K562 (cell line): ENCODE results near the gene URB2. TPM values are rescaled to one million over a fixed set of nuclear protein-coding genes. Genes with fewer than 3 reads are reported as not detected.

Experiments
- ATAC-seq: fragments of 200-7000 bp; cut with Tn5 transposase; 3 replicates; pipeline ENCODE4 v1.9.1; 2020; ENCODE audit warnings: moderate library complexity
- BruUV-seq: library from RNA; stranded (reverse); fragments of 400-500 nt; replicated peaks from 2 replicates; lab custom pipeline; 2021; lab: Mats Ljungman, UMichigan
- CTCF ChIA-PET: fragments of 300-600 bp; formaldehyde crosslinking; extraction: SDS; loops from one replicate; lab custom pipeline; 2021; ENCODE audit warnings: low intra/inter-chr PET ratio; lab: Yijun Ruan, JAX
- POLR2A ChIA-PET: fragments of 300-600, 350-650 bp; sonication (Branson Sonifier 250); formaldehyde crosslinking; extraction: SDS; loops from one replicate; lab custom pipeline; 2021; ENCODE audit warnings: antibody characterized with exemption, inconsistent platforms; lab: Yijun Ruan, JAX
- DNase-seq, 4 experiments: peaks; one replicate each; pipeline versions ENCODE4 v3.0.0 to v3.0.0-alpha.2; 2011 to 2018; ENCODE audit warnings: low spot score in 3 of 4, mixed read lengths in 3 of 4; ENCODE audit errors: extremely low read depth in 1 of 4
- FAIRE-seq: peaks from 2 replicates; lab custom pipeline; 2011; peaks lifted over from hg19 to GRCh38; lab: Jason Lieb, UNC
- H2AFZ ChIP-seq: 2 replicates; pipeline ENCODE4 v1.6.0; 2011; ENCODE audit warnings: low read depth, low read length, control low read depth, inconsistent platforms
- H3K27ac ChIP-seq: fragments of 200-600 bp; 3 replicates; pipeline ENCODE4 v1.8.0; 2011; ENCODE audit warnings: low read depth, mild to moderate bottlenecking, control low read depth, inconsistent platforms, low read length, moderate library complexity, mixed read lengths; ENCODE audit errors: extremely low read depth
- H3K27me3 ChIP-seq, 2 experiments: fragments of 300-600 bp in 1 of 2; 2 replicates in 1 of 2; 3 replicates in 1 of 2; pipeline versions ENCODE4 v1.6.0 to v1.8.0; 2011; ENCODE audit warnings: inconsistent platforms in 2 of 2, low read length in 2 of 2, mild to moderate bottlenecking in 1 of 2, mixed read lengths in 1 of 2, moderate library complexity in 1 of 2; ENCODE audit not compliant: control insufficient read depth in 2 of 2, insufficient read depth in 2 of 2
- H3K36me3 ChIP-seq: fragments of 300-600 bp; 3 replicates; pipeline ENCODE4 v1.8.0; 2011; ENCODE audit warnings: mild to moderate bottlenecking, low read length, inconsistent platforms; ENCODE audit not compliant: control insufficient read depth, insufficient read depth
- H3K4me1 ChIP-seq, 2 experiments: fragments of 200-600 bp in 1 of 2; replicated peaks in 1 of 2; 2 replicates in 1 of 2; 3 replicates in 1 of 2; pipeline versions ENCODE4 v1.5.1 to v1.8.0; 2011; ENCODE audit warnings: inconsistent platforms in 2 of 2, low read length in 2 of 2, mild to moderate bottlenecking in 1 of 2, mixed read lengths in 1 of 2, moderate library complexity in 1 of 2; ENCODE audit not compliant: control insufficient read depth in 2 of 2, insufficient read depth in 2 of 2
- H3K4me2 ChIP-seq: 2 replicates; pipeline ENCODE4 v1.6.1; 2011; ENCODE audit warnings: low read length, control low read depth, inconsistent platforms, mixed read lengths; ENCODE audit not compliant: insufficient read depth
- H3K4me3 ChIP-seq: fragments of 200-600 bp; sonication (generic), shearing (Covaris generic); 2 replicates; pipeline ENCODE4 v1.5.1; 2016; ENCODE audit warnings: control low read depth, inconsistent platforms
- H3K79me2 ChIP-seq: fragments of 200-600 bp; 3 replicates; pipeline ENCODE4 v1.8.0; 2011; ENCODE audit warnings: low read length, inconsistent platforms; ENCODE audit not compliant: control insufficient read depth, insufficient read depth
- H3K9ac ChIP-seq, 2 experiments: 2 replicates each; pipeline versions ENCODE4 v1.6.0 to v1.6.1; 2011; ENCODE audit warnings: low read depth in 2 of 2, low read length in 2 of 2, control low read depth in 1 of 2, inconsistent platforms in 1 of 2, mild to moderate bottlenecking in 1 of 2, mixed read lengths in 1 of 2; ENCODE audit not compliant: insufficient read depth in 1 of 2
- H3K9me1 ChIP-seq: one replicate; pipeline ENCODE4 v1.6.0; 2011; ENCODE audit warnings: inconsistent platforms, mild to moderate bottlenecking, low read length, moderate library complexity; ENCODE audit not compliant: control insufficient read depth, insufficient read depth
- H3K9me3 ChIP-seq: replicated peaks from 2 replicates; pipeline ENCODE4 v1.5.1; 2011; ENCODE audit warnings: low read depth, low read length, inconsistent platforms; ENCODE audit not compliant: control insufficient read depth, insufficient read depth
- H4K20me1 ChIP-seq: replicated peaks from 2 replicates; pipeline ENCODE4 v1.6.1; 2011; ENCODE audit warnings: low read length, inconsistent platforms, mixed read lengths; ENCODE audit not compliant: control insufficient read depth, insufficient read depth
- CEBPB ChIP-seq: fragments of 450-650 bp; IDR thresholded peaks from 2 replicates; pipeline ENCODE4 v1.6.1; 2016; ENCODE audit warnings: missing genetic modification characterization, missing compliant biosample characterization
- NELFE ChIP-seq: IDR thresholded peaks from 2 replicates; pipeline ENCODE4 v1.6.1; 2011; ENCODE audit warnings: mild to moderate bottlenecking; ENCODE audit not compliant: insufficient read depth, insufficient read length
- ZNF239 ChIP-seq: fragments of 250-450 bp; sonication (Bioruptor Pico); IDR thresholded peaks from 2 replicates; pipeline ENCODE4 v1.4.0; 2020; ENCODE audit warnings: mild to moderate bottlenecking
- ZNF280B ChIP-seq: fragments of 250-450 bp; sonication (Bioruptor Pico); IDR thresholded peaks from 2 replicates; pipeline ENCODE4 v1.5.1; 2021; ENCODE audit warnings: mild to moderate bottlenecking
- WGBS: fragments of 100-300 bp; shearing (Covaris generic); methylation state at CpG from one replicate; pipeline ENCODE4 v1.1.6; 2016; ENCODE audit warnings: low coverage, mixed read lengths; ENCODE audit not compliant: insufficient coverage; ENCODE audit errors: missing lambda C conversion rate; 5-methylcytosine and 5-hydroxymethylcytosine counted together
- in situ Hi-C: fragments of 300-500 bp; cut with MboI; formaldehyde crosslinking; loops from 4 replicates; pipeline ENCODE4 v1.15.0; 2018; ENCODE audit warnings: inconsistent platforms, mixed read lengths
- intact Hi-C: fragments of 100-400 bp; cut with micrococcal nuclease; formaldehyde crosslinking; loops from 2 replicates; pipeline ENCODE4 v1.14.2; 2022
- polyA plus RNA-seq, 8 experiments: library from polyadenylated mRNA; depleted of rRNA in 4 of 8; stranded (reverse) in 5 of 8; unstranded in 3 of 8; fragments of >200 nt; fragmentation: Nextera tagmentation in 2 of 8; fragmentation: Illumina TruSeq in 1 of 8; extraction: Ambion mirVana in 2 of 8; extraction: Trizol in 1 of 8; gene quantifications; 2 replicates each; pipeline versions ENCODE4 v1.2.1 to v1.2.3, GENCODE V29; 2011 to 2014; ENCODE audit warnings: inconsistent platforms in 1 of 8, missing spikeins in 1 of 8
- total RNA-seq, 7 experiments: library from RNA; depleted of rRNA in 6 of 7; stranded (reverse); fragments of >200 nt in 6 of 7; fragmentation: Illumina TruSeq in 2 of 7; extraction: Trizol in 2 of 7; gene quantifications; 2 replicates each; pipeline versions ENCODE4 v1.2.1 to v1.2.3, GENCODE V29; 2011 to 2021; ENCODE audit warnings: low replicate concordance in 1 of 7

Gene URB2
- total and polyA plus RNA-seq, 9 of the 15 experiments (the other 6 are each of a cell fraction or from before 2014, with no cell fraction given) = 2.8 to 28.3 (median 19.0) TPM

- no peak for FAIRE-seq
- no peak for ATAC-seq
- 90% methylated on average over 3 of the region's 3 CpGs for WGBS
- intact Hi-C loops = no loop called here
- in situ Hi-C loops = no loop called here
- TF ChIP-seq NELFE = no peak
- peak; percentile 57; the same call in 1 of the 2 replicates for TF ChIP-seq CEBPB
- no peak for TF ChIP-seq ZNF280B (CRISPR knock-in tag)
- peak; percentile 84 for TF ChIP-seq ZNF239
- no peaks in the 10 kb centered on the region for H3K9me3 ChIP-seq
- BruUV-seq = no TSS peak
- ChIA-PET POLR2A (no interaction called here), CTCF (interaction anchor here (0.6 kb wide), 1 partner anchor 55 kb away, joined by 3 read pairs; no protein-coding TSS in a partner anchor)
- H3K27ac ChIP-seq = no peak overlapping the region
- H2AFZ ChIP-seq = no peak overlapping the region
- no peaks in the 10 kb centered on the region; the same call in 1 of the 2 replicates for H4K20me1 ChIP-seq
- peaks cover 0 to 2% of the 10 kb centered on the region in 2 experiments; a peak in 1 of 5 replicates for H3K4me1 ChIP-seq
- no peaks in the 10 kb centered on the region for H3K9me1 ChIP-seq
- H3K9ac ChIP-seq = no peak overlapping the region
- peaks cover 13% of the 10 kb centered on the region; the same call in 1 of the 3 replicates for H3K79me2 ChIP-seq
- peaks cover 65% of the 10 kb centered on the region for H3K36me3 ChIP-seq
- H3K27me3 ChIP-seq = no peaks in the 10 kb centered on the region
- H3K4me3 ChIP-seq = no peak overlapping the region
- no peak for DNase-seq
- H3K4me2 ChIP-seq = no peak overlapping the region
These were observed 26.7 kb upstream of the URB2 start for GRCh38 chr1:229599218-229599954.
